HepG2 (cell line): Measurements from ENCODE around the gene NCAPD2. TPM values are rescaled to one million over a fixed set of nuclear protein-coding genes. Genes with fewer than 3 reads are reported as not detected.

Source experiments
- CBX1 ChIP-seq: IDR thresholded peaks from one replicate; pipeline ENCODE4 v1.6.1; 2016; ENCODE audit warnings: antibody characterized with exemption, low read depth
- EED ChIP-seq: sonication (generic); formaldehyde crosslinking; IDR thresholded peaks from 2 replicates; pipeline ENCODE4 v1.5.0; 2020; ENCODE audit warnings: mild to moderate bottlenecking, missing genetic modification reagents
- HNRNPL ChIP-seq: fragments of 200-400 bp; formaldehyde crosslinking; IDR thresholded peaks from 2 replicates; pipeline ENCODE4 v1.6.1; 2017; ENCODE audit warnings: mild to moderate bottlenecking, low read depth, low read length
- HNRNPLL ChIP-seq: fragments of 200-400 bp; formaldehyde crosslinking; IDR thresholded peaks from 2 replicates; pipeline ENCODE4 v1.6.1; 2017; ENCODE audit warnings: mild to moderate bottlenecking, low read depth, low read length; ENCODE audit not compliant: poor library complexity, severe bottlenecking
- NFKB2 ChIP-seq: sonication (generic); formaldehyde crosslinking; IDR thresholded peaks from 2 replicates; pipeline ENCODE4 v1.4.0; 2020; ENCODE audit warnings: missing genetic modification reagents, borderline replicate concordance
- NR0B2 ChIP-seq: sonication (generic); formaldehyde crosslinking; IDR thresholded peaks from 2 replicates; pipeline ENCODE4 v1.4.0; 2020; ENCODE audit warnings: mild to moderate bottlenecking, missing genetic modification reagents
- REL ChIP-seq: sonication (generic); formaldehyde crosslinking; conservative IDR thresholded peaks from 2 replicates; pipeline ENCODE4 v1.8.0; 2022; ENCODE audit warnings: mild to moderate bottlenecking, missing genetic modification reagents, moderate library complexity
- SMC3 ChIP-seq: IDR thresholded peaks from 2 replicates; pipeline ENCODE4 v1.6.1; 2011; ENCODE audit warnings: low read length, improper control_type of control experiment
- SP4 ChIP-seq: sonication (generic); formaldehyde crosslinking; IDR thresholded peaks from 2 replicates; pipeline ENCODE4 v1.8.1; 2023; ENCODE audit warnings: mild to moderate bottlenecking, missing genetic modification reagents
- TARDBP ChIP-seq: sonication (generic); formaldehyde crosslinking; IDR thresholded peaks from 2 replicates; pipeline ENCODE4 v1.8.0; 2022; ENCODE audit warnings: mild to moderate bottlenecking, missing genetic modification reagents
- TOPORS ChIP-seq: sonication (generic); formaldehyde crosslinking; IDR thresholded peaks from 2 replicates; pipeline ENCODE4 v1.8.0; 2023; ENCODE audit warnings: mild to moderate bottlenecking, missing genetic modification reagents
- XRCC5 ChIP-seq: fragments of 200-400 bp; formaldehyde crosslinking; optimal IDR thresholded peaks from 2 replicates; pipeline ENCODE3; 2017; ENCODE audit warnings: mild to moderate bottlenecking, low read length
- ZNF205 ChIP-seq: IDR thresholded peaks from 2 replicates; pipeline ENCODE4 v1.6.1; 2018; ENCODE audit warnings: missing biosample characterization, missing genetic modification reagents
- ZNF407 ChIP-seq: sonication (generic); formaldehyde crosslinking; IDR thresholded peaks from one replicate; pipeline ENCODE4 v1.5.1; 2020; ENCODE audit warnings: mild to moderate bottlenecking, missing genetic modification reagents; ENCODE audit errors: not compliant biosample characterization
- ZNF501 ChIP-seq: sonication (generic); formaldehyde crosslinking; IDR thresholded peaks from 2 replicates; pipeline ENCODE4 v1.5.1; 2020; ENCODE audit warnings: mild to moderate bottlenecking, moderate library complexity, missing genetic modification reagents
- ZNF543 ChIP-seq: sonication (generic); formaldehyde crosslinking; IDR thresholded peaks from 2 replicates; pipeline ENCODE4 v1.4.0; 2020; ENCODE audit warnings: mild to moderate bottlenecking, missing genetic modification reagents
- ZNF557 ChIP-seq: sonication (generic); formaldehyde crosslinking; IDR thresholded peaks from 2 replicates; pipeline ENCODE4 v1.4.0; 2020; ENCODE audit warnings: missing genetic modification reagents
- ZSCAN9 ChIP-seq: IDR thresholded peaks from 2 replicates; pipeline ENCODE4 v1.6.1; 2016; ENCODE audit warnings: borderline replicate concordance
- polyA plus RNA-seq, 8 experiments: library from polyadenylated mRNA; depleted of rRNA in 3 of 8; stranded (reverse) in 7 of 8; unstranded in 1 of 8; fragments of >200 nt; fragmentation: Illumina TruSeq in 4 of 8; extraction: Trizol in 4 of 8; gene quantifications; 2 replicates each; pipeline versions ENCODE4 v1.2.1 to v1.2.3, GENCODE V29; 2011 to 2016; ENCODE audit warnings: low read depth in 4 of 8, missing spikeins in 1 of 8, mixed read lengths in 1 of 8; ENCODE audit not compliant: insufficient read depth in 1 of 8
- total RNA-seq, 5 experiments: library from RNA; depleted of rRNA; stranded (reverse); fragments of >200 nt; fragmentation: Illumina TruSeq; extraction: Trizol; gene quantifications; 2 replicates each; pipeline ENCODE4 v1.2.3, GENCODE V29; 2016; ENCODE audit warnings: low read depth in 1 of 5
- TF ChIP-seq, protein P1 (sequence below): sonication (generic); formaldehyde crosslinking; IDR thresholded peaks from 2 replicates; pipeline ENCODE4 v1.5.0; 2020; ENCODE audit warnings: mild to moderate bottlenecking, missing genetic modification reagents, moderate library complexity

Gene NCAPD2
- total and polyA plus RNA-seq, 2 of the 13 experiments (the other 11 are each of a cell fraction or from before 2014, with no cell fraction given), result 51.1 to 65.6 TPM

- peak; percentile 3 for TF ChIP-seq XRCC5
- 0 out of 2 replicates have a peak, but pooled peaks have one; percentile 4 for TF ChIP-seq SP4 (CRISPR knock-in tag)
- peak; percentile 29 for TF ChIP-seq HNRNPLL
- TF ChIP-seq NR0B2, result 0 out of 2 replicates have a peak, but pooled peaks have one; percentile 5
- TF ChIP-seq ZNF407 (CRISPR knock-in tag), result peak; percentile 36
- 0 out of 2 replicates have a peak, but pooled peaks have one; percentile 12 for TF ChIP-seq ZNF205 (CRISPR knock-in tag)
- TF ChIP-seq ZSCAN9 (CRISPR knock-in tag), result 0 out of 2 replicates have a peak, but pooled peaks have one; percentile 17
- 0 out of 2 replicates have a peak, but pooled peaks have one; percentile 28 for TF ChIP-seq EED (CRISPR knock-in tag)
- peak; percentile 62 for TF ChIP-seq SMC3
- TF ChIP-seq REL (CRISPR knock-in tag), result 0 out of 2 replicates have a peak, but pooled peaks have one; percentile 10
- peak; percentile 25 for TF ChIP-seq CBX1
- TF ChIP-seq ZNF501 (CRISPR knock-in tag), result 0 out of 2 replicates have a peak, but pooled peaks have one; percentile 31
- TF ChIP-seq, protein P1, sequence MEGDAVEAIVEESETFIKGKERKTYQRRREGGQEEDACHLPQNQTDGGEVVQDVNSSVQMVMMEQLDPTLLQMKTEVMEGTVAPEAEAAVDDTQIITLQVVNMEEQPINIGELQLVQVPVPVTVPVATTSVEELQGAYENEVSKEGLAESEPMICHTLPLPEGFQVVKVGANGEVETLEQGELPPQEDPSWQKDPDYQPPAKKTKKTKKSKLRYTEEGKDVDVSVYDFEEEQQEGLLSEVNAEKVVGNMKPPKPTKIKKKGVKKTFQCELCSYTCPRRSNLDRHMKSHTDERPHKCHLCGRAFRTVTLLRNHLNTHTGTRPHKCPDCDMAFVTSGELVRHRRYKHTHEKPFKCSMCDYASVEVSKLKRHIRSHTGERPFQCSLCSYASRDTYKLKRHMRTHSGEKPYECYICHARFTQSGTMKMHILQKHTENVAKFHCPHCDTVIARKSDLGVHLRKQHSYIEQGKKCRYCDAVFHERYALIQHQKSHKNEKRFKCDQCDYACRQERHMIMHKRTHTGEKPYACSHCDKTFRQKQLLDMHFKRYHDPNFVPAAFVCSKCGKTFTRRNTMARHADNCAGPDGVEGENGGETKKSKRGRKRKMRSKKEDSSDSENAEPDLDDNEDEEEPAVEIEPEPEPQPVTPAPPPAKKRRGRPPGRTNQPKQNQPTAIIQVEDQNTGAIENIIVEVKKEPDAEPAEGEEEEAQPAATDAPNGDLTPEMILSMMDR, result peak; percentile 76
- TF ChIP-seq ZNF543 (CRISPR knock-in tag), result 0 out of 2 replicates have a peak, but pooled peaks have one; percentile 62
- TF ChIP-seq NFKB2, result peak; percentile 15; the same call in 1 of the 2 replicates
- peak; percentile 87; the same call in 1 of the 2 replicates for TF ChIP-seq HNRNPL
- 0 out of 2 replicates have a peak, but pooled peaks have one; percentile 5 for TF ChIP-seq TOPORS
- peak; percentile 28; the same call in 1 of the 2 replicates for TF ChIP-seq ZNF557
- TF ChIP-seq TARDBP (CRISPR knock-in tag), result 0 out of 2 replicates have a peak, but pooled peaks have one; percentile 10
These were observed 43.9 kb downstream of the NCAPD2 start (continued) for GRCh38 chr12:6537580-6538419.
